T-helper 1 cell treated with Interleukin-12 subunit alpha and Interleukin-12 subunit beta and Interleukin-4 antibody, amounts not matched to agents 30 μg/mL and 1 μg/mL, for 36 hours (primary cell): ENCODE results near the gene APOL4.
A peak's percentile ranks its signal among the peaks of the same experiment; 100 is the strongest.
"Not testable (repeated sequence)": the region's sequence is repeated elsewhere in the genome, so short reads cannot be mapped to it uniquely, and the experiment has no call there.

Experiments
- H3K27ac Mint-ChIP-seq: one replicate; pipeline ENCODE4 v1.8.0; 2021; ENCODE audit warnings: mild to moderate bottlenecking, mixed read lengths
- H3K27me3 Mint-ChIP-seq: one replicate; pipeline ENCODE4 v1.8.0; 2021; ENCODE audit warnings: low read depth, mixed read lengths
- H3K36me3 Mint-ChIP-seq: one replicate; pipeline ENCODE4 v1.8.0; 2021; ENCODE audit warnings: low read depth, mixed read lengths
- H3K4me1 Mint-ChIP-seq: one replicate; pipeline ENCODE4 v1.8.0; 2021; ENCODE audit warnings: low read depth, mixed read lengths
- H3K4me3 Mint-ChIP-seq: one replicate; pipeline ENCODE4 v1.8.0; 2021; ENCODE audit warnings: mild to moderate bottlenecking, moderate library complexity, mixed read lengths
- H3K9me3 Mint-ChIP-seq: one replicate; pipeline ENCODE4 v1.8.0; 2021; ENCODE audit warnings: mixed read lengths

The APOL4 gene

GRCh38 chr22:36166518-36167220, 34.9 kb downstream of the APOL4 start:
- Mint-ChIP-seq H3K9me3 (no peaks in the 10 kb centered on the region), H3K36me3 (no peaks in the 10 kb centered on the region), H3K27ac (peak overlapping the region; percentile 72), H3K4me1 (peaks cover 54% of the 10 kb centered on the region), H3K4me3 (peak overlapping the region; percentile 53), H3K27me3 (peaks cover 4% of the 10 kb centered on the region)

GRCh38 chr22:36166086-36166485, 35.5 kb downstream of the APOL4 start:
- no peak overlapping the region for H3K4me3 Mint-ChIP-seq
- H3K27ac Mint-ChIP-seq = peak overlapping the region; percentile 34
- peaks cover 59% of the 10 kb centered on the region for H3K4me1 Mint-ChIP-seq
- H3K27me3 Mint-ChIP-seq = peaks cover 3% of the 10 kb centered on the region
- no peaks in the 10 kb centered on the region for H3K36me3 Mint-ChIP-seq
- H3K9me3 Mint-ChIP-seq = no peaks in the 10 kb centered on the region

GRCh38 chr22:36165141-36165540, 36.5 kb downstream of the APOL4 start:
- no peak overlapping the region for H3K4me3 Mint-ChIP-seq
- H3K9me3 Mint-ChIP-seq = no peaks in the 10 kb centered on the region
- H3K36me3 Mint-ChIP-seq = peaks cover 3% of the 10 kb centered on the region
- H3K27ac Mint-ChIP-seq = no peak overlapping the region
- H3K4me1 Mint-ChIP-seq = peaks cover 66% of the 10 kb centered on the region
- H3K27me3 Mint-ChIP-seq = peaks cover 3% of the 10 kb centered on the region

GRCh38 chr22:36164621-36165020, 37.0 kb downstream of the APOL4 start:
- no peaks in the 10 kb centered on the region for H3K9me3 Mint-ChIP-seq
- H3K27me3 Mint-ChIP-seq = peaks cover 3% of the 10 kb centered on the region
- peaks cover 8% of the 10 kb centered on the region for H3K36me3 Mint-ChIP-seq
- no peak overlapping the region for H3K4me3 Mint-ChIP-seq
- peaks cover 68% of the 10 kb centered on the region for H3K4me1 Mint-ChIP-seq
- no peak overlapping the region for H3K27ac Mint-ChIP-seq

GRCh38 chr22:36163497-36163896, 38.1 kb downstream of the APOL4 start:
- Mint-ChIP-seq H3K9me3 (no peaks in the 10 kb centered on the region), H3K27ac (peak overlapping the region; percentile 62), H3K36me3 (peaks cover 19% of the 10 kb centered on the region)

GRCh38 chr22:36162127-36163034, 39.2 kb downstream of the APOL4 start:
- no peaks in the 10 kb centered on the region for H3K9me3 Mint-ChIP-seq

More at GRCh38 chr22:36163497-36163896, 38.1 kb downstream of the APOL4 start:
- Mint-ChIP-seq H3K27me3 (no peaks in the 10 kb centered on the region), H3K4me3 (peak overlapping the region; percentile 53), H3K4me1 (peaks cover 79% of the 10 kb centered on the region)

GRCh38 chr22:36161793-36162126, 39.8 kb downstream of the APOL4 start:
- Mint-ChIP-seq H3K4me3 (peak overlapping the region; percentile 93), H3K4me1 (peaks cover 82% of the 10 kb centered on the region), H3K27ac (peak overlapping the region; percentile 95), H3K36me3 (peaks cover 28% of the 10 kb centered on the region)
- H3K27me3 Mint-ChIP-seq, H3K9me3 Mint-ChIP-seq: not testable (repeated sequence)

More at GRCh38 chr22:36162127-36163034, 39.2 kb downstream of the APOL4 start:
- Mint-ChIP-seq H3K4me3 (peak overlapping the region; percentile 93), H3K27me3 (no peaks in the 10 kb centered on the region), H3K4me1 (peaks cover 82% of the 10 kb centered on the region), H3K27ac (peak overlapping the region; percentile 95), H3K36me3 (peaks cover 22% of the 10 kb centered on the region)

- Mint-ChIP-seq H3K4me3 (peak within 1 kb of the TSS; percentile 93), H3K27ac (peak within 1 kb of the TSS; percentile 95), H3K9me3 (no peaks in the 10 kb centered on the region), H3K27me3 (no peaks in the 10 kb centered on the region), H3K4me1 (peaks cover 82% of the 10 kb centered on the region), H3K36me3 (peaks cover 37% of the 10 kb centered on the region)
These were observed 41.1 kb downstream of the APOL4 start, which contains the start of gene APOL3 for GRCh38 chr22:36160499-36160942. APOL3 (minus strand) TSS chr22:36160755; CDS start chr22:36149055, 11,700 bp downstream.

GRCh38 chr22:36156515-36157419, 44.8 kb downstream of the APOL4 start:
- no peaks in the 10 kb centered on the region for H3K27me3 Mint-ChIP-seq
- H3K4me3 Mint-ChIP-seq = peak overlapping the region; percentile 93
- peaks cover 6% of the 10 kb centered on the region for H3K9me3 Mint-ChIP-seq
- peaks cover 63% of the 10 kb centered on the region for H3K36me3 Mint-ChIP-seq
- peak overlapping the region; percentile 89 for H3K27ac Mint-ChIP-seq
- H3K4me1 Mint-ChIP-seq = peaks cover 78% of the 10 kb centered on the region

GRCh38 chr22:36156119-36156514, 45.5 kb downstream of the APOL4 start:
- Mint-ChIP-seq H3K27me3 (no peaks in the 10 kb centered on the region), H3K9me3 (peaks cover 8% of the 10 kb centered on the region), H3K4me1 (peaks cover 77% of the 10 kb centered on the region), H3K36me3 (peaks cover 69% of the 10 kb centered on the region), H3K4me3 (peak overlapping the region; percentile 93), H3K27ac (peak overlapping the region; percentile 89)

- Mint-ChIP-seq H3K9me3 (peaks cover 8% of the 10 kb centered on the region), H3K27me3 (no peaks in the 10 kb centered on the region), H3K27ac (peak overlapping the region; percentile 89), H3K4me3 (peak overlapping the region; percentile 93), H3K36me3 (peaks cover 72% of the 10 kb centered on the region), H3K4me1 (peaks cover 77% of the 10 kb centered on the region)
These were observed 45.9 kb downstream of the APOL4 start for GRCh38 chr22:36155702-36156101.

GRCh38 chr22:36154423-36154945, 47.1 kb downstream of the APOL4 start:
- Mint-ChIP-seq H3K27ac (no peak overlapping the region), H3K9me3 (peaks cover 8% of the 10 kb centered on the region), H3K4me1 (peaks cover 74% of the 10 kb centered on the region), H3K27me3 (no peaks in the 10 kb centered on the region), H3K4me3 (peak overlapping the region; percentile 18), H3K36me3 (peaks cover 70% of the 10 kb centered on the region)

GRCh38 chr22:36153501-36154422, 47.8 kb downstream of the APOL4 start:
- H3K9me3 Mint-ChIP-seq = peaks cover 8% of the 10 kb centered on the region
- H3K4me3 Mint-ChIP-seq = no peak overlapping the region
- H3K36me3 Mint-ChIP-seq = peaks cover 66% of the 10 kb centered on the region

More at GRCh38 chr22:36153501-36154422, 47.8 kb downstream of the APOL4 start:
- Mint-ChIP-seq H3K4me1 (peaks cover 67% of the 10 kb centered on the region), H3K27me3 (no peaks in the 10 kb centered on the region), H3K27ac (no peak overlapping the region)
